Astrocyte (in vitro differentiated cells and primary cell): ENCODE data around the gene RPS3A.

Experiments
- EZH2 ChIP-seq: IDR thresholded peaks from 2 replicates; pipeline ENCODE4 v1.6.1; 2012; ENCODE audit warnings: mild to moderate bottlenecking, low read length, inconsistent platforms; ENCODE audit not compliant: insufficient read depth
- TF ChIP-seq, protein P1 (sequence below): IDR thresholded peaks from 2 replicates; pipeline ENCODE4 v1.5.1; 2011; ENCODE audit warnings: low read depth, mild to moderate bottlenecking, inconsistent platforms, low read length, moderate library complexity; ENCODE audit not compliant: insufficient read depth

GRCh38 chr4:151095142-151095541 lies 4.3 kb upstream of the RPS3A start:
- TF ChIP-seq, protein P1, sequence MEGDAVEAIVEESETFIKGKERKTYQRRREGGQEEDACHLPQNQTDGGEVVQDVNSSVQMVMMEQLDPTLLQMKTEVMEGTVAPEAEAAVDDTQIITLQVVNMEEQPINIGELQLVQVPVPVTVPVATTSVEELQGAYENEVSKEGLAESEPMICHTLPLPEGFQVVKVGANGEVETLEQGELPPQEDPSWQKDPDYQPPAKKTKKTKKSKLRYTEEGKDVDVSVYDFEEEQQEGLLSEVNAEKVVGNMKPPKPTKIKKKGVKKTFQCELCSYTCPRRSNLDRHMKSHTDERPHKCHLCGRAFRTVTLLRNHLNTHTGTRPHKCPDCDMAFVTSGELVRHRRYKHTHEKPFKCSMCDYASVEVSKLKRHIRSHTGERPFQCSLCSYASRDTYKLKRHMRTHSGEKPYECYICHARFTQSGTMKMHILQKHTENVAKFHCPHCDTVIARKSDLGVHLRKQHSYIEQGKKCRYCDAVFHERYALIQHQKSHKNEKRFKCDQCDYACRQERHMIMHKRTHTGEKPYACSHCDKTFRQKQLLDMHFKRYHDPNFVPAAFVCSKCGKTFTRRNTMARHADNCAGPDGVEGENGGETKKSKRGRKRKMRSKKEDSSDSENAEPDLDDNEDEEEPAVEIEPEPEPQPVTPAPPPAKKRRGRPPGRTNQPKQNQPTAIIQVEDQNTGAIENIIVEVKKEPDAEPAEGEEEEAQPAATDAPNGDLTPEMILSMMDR, result no peak
- no peak for TF ChIP-seq EZH2
